Neural crest cell (in vitro differentiated cells): Measurements from ENCODE around the gene POU2AF3. TPM values are rescaled to one million over a fixed set of nuclear protein-coding genes. Genes with fewer than 3 reads are reported as not detected.

Source experiments
- DNase-seq: peaks from one replicate; pipeline ENCODE4 v3.0.0; 2021; ENCODE audit warnings: low read depth, mixed read lengths, low spot score
- H3K27ac Mint-ChIP-seq: one replicate; pipeline ENCODE4 v1.8.0; 2021; ENCODE audit warnings: mild to moderate bottlenecking, mixed read lengths; ENCODE audit not compliant: unreplicated experiment
- H3K27me3 Mint-ChIP-seq: 2 replicates; pipeline ENCODE4 v1.8.0; 2021; ENCODE audit warnings: low read depth, mild to moderate bottlenecking, mixed read lengths
- H3K36me3 Mint-ChIP-seq: 2 replicates; pipeline ENCODE4 v1.8.0; 2021; ENCODE audit warnings: low read depth, mild to moderate bottlenecking, mixed read lengths
- H3K4me1 Mint-ChIP-seq: 2 replicates; pipeline ENCODE4 v1.8.0; 2021; ENCODE audit warnings: mixed read lengths
- H3K4me3 Mint-ChIP-seq: one replicate; pipeline ENCODE4 v1.8.0; 2021; ENCODE audit warnings: mild to moderate bottlenecking, mixed read lengths
- H3K9me3 Mint-ChIP-seq: 2 replicates; pipeline ENCODE4 v1.8.0; 2021; ENCODE audit warnings: mixed read lengths
- CTCF ChIP-seq: fragments of 200-600 bp; sonication (generic); conservative IDR thresholded peaks from 2 replicates; pipeline ENCODE4 v1.5.0; 2021; ENCODE audit warnings: antibody characterized with exemption, mild to moderate bottlenecking
- total RNA-seq: library from RNA; stranded (reverse); gene quantifications from 2 replicates; pipeline ENCODE4 v1.2.1, GENCODE V29; 2021

Gene POU2AF3
- total RNA-seq, 1 donor from 2014 or later, result 0.61 TPM

GRCh38 chr11:111307472-111308108 lies 9.2 kb downstream of the POU2AF3 start:
- H3K36me3 Mint-ChIP-seq, result no peaks in the 10 kb centered on the region
- H3K9me3 Mint-ChIP-seq, result no peaks in the 10 kb centered on the region
- TF ChIP-seq CTCF, result no peak
- no peak overlapping the region for H3K27ac Mint-ChIP-seq
- DNase-seq, result no peak
- H3K27me3 Mint-ChIP-seq, result peaks cover 37% of the 10 kb centered on the region
- no peaks in the 10 kb centered on the region for H3K4me1 Mint-ChIP-seq
- no peak overlapping the region for H3K4me3 Mint-ChIP-seq

DNA sequence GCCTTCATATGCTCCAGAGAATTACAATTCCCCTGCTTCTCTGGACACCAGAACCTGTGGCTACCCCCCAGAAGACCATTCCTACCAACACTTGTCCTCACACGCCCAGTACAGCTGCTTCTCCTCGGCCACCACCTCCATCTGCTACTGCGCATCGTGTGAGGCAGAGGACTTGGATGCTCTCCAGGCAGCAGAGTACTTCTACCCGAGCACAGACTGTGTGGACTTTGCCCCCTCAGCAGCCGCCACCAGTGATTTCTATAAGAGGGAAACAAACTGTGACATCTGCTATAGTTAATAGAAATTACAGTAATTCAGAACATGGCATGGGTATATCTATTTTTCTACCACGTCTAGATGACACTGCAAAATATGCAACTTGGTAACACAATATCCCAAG lies 9.8 kb downstream of the POU2AF3 start:
- TF ChIP-seq CTCF, result no peak
- Mint-ChIP-seq H3K27ac (no peak overlapping the region), H3K9me3 (no peaks in the 10 kb centered on the region), H3K36me3 (no peaks in the 10 kb centered on the region), H3K4me3 (no peak overlapping the region), H3K27me3 (peaks cover 36% of the 10 kb centered on the region), H3K4me1 (no peaks in the 10 kb centered on the region)
- DNase-seq, result no peak

- no peak for DNase-seq
- Mint-ChIP-seq H3K27me3 (peaks cover 33% of the 10 kb centered on the region), H3K36me3 (no peaks in the 10 kb centered on the region), H3K4me1 (no peaks in the 10 kb centered on the region), H3K4me3 (no peak overlapping the region), H3K27ac (no peak overlapping the region), H3K9me3 (no peaks in the 10 kb centered on the region)
- TF ChIP-seq CTCF, result no peak
Observed at GRCh38 chr11:111309215-111309915, 11.0 kb downstream of the POU2AF3 start.

GRCh38 chr11:111310088-111310487 lies 11.7 kb downstream of the POU2AF3 start:
- H3K36me3 Mint-ChIP-seq, result no peaks in the 10 kb centered on the region
- H3K27me3 Mint-ChIP-seq, result peaks cover 33% of the 10 kb centered on the region
- H3K4me1 Mint-ChIP-seq, result no peaks in the 10 kb centered on the region
- H3K4me3 Mint-ChIP-seq, result no peak overlapping the region
- no peak for TF ChIP-seq CTCF
- no peak overlapping the region for H3K27ac Mint-ChIP-seq
- no peaks in the 10 kb centered on the region for H3K9me3 Mint-ChIP-seq
- no peak for DNase-seq

DNA sequence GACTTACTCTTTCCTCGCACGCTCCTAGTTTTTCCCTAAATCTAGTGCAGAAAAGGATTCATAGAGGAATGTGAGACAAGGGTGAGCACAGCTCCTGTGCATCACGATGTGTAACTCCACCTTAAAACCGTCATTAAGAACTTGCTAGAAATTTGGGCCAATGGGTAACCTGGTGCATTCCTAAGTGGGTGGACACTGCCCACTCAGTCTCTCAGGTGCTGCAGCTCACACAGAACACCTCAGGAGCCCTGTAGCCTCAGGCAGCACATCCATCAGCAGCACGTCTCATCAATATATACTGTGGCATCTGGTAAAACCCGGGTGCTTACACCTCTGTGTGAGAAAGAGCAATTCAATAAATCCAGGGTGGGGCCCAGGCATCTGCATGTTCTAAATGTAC lies 12.4 kb downstream of the POU2AF3 start:
- Mint-ChIP-seq H3K4me1 (no peaks in the 10 kb centered on the region), H3K4me3 (no peak overlapping the region), H3K9me3 (no peaks in the 10 kb centered on the region), H3K27me3 (peaks cover 32% of the 10 kb centered on the region), H3K36me3 (no peaks in the 10 kb centered on the region), H3K27ac (no peak overlapping the region)
- DNase-seq, result no peak
- TF ChIP-seq CTCF, result no peak
